Endodermal cell (in vitro differentiated cells): ENCODE results near the gene FNDC3A. TPM values are rescaled to one million over a fixed set of nuclear protein-coding genes. Genes with fewer than 3 reads are reported as not detected.

ENCODE experiments used
- DNase-seq: peaks from one replicate; pipeline ENCODE4 v3.0.0-alpha.2; 2017
- H3K27ac ChIP-seq: 2 replicates; pipeline ENCODE4 v1.5.1; 2013; ENCODE audit warnings: mild to moderate bottlenecking, low read depth, low read length, moderate library complexity
- H3K27me3 ChIP-seq: 2 replicates; pipeline ENCODE4 v1.6.1; 2013; ENCODE audit warnings: mild to moderate bottlenecking, low read length, moderate library complexity; ENCODE audit not compliant: insufficient read depth, control insufficient read depth, poor library complexity, severe bottlenecking
- H3K36me3 ChIP-seq: 2 replicates; pipeline ENCODE4 v1.7.0; 2013; ENCODE audit warnings: mild to moderate bottlenecking, low read length, moderate library complexity; ENCODE audit not compliant: control insufficient read depth, insufficient read depth
- H3K4me1 ChIP-seq: one replicate; pipeline ENCODE4 v1.7.0; 2013; ENCODE audit warnings: low read length; ENCODE audit not compliant: control insufficient read depth, insufficient read depth
- H3K4me3 ChIP-seq: 2 replicates; pipeline ENCODE4 v1.5.1; 2013; ENCODE audit warnings: mild to moderate bottlenecking, low read length, moderate library complexity
- H3K9ac ChIP-seq: 2 replicates; pipeline ENCODE4 v1.6.1; 2013; ENCODE audit warnings: mild to moderate bottlenecking, low read length, moderate library complexity; ENCODE audit not compliant: poor library complexity, severe bottlenecking; ENCODE audit errors: extremely low read depth
- H3K9me3 ChIP-seq: 2 replicates; pipeline ENCODE4 v1.6.1; 2013; ENCODE audit warnings: mild to moderate bottlenecking, low read length, moderate library complexity; ENCODE audit not compliant: control insufficient read depth
- H3K27ac Mint-ChIP-seq: 2 replicates; pipeline ENCODE4 v1.8.0; 2020; ENCODE audit warnings: mixed read lengths
- H3K27me3 Mint-ChIP-seq: 2 replicates; pipeline ENCODE4 v1.8.0; 2021; ENCODE audit warnings: mild to moderate bottlenecking, mixed read lengths; ENCODE audit not compliant: insufficient read depth
- H3K36me3 Mint-ChIP-seq: 2 replicates; pipeline ENCODE4 v1.8.0; 2020; ENCODE audit warnings: low read depth, mixed read lengths
- H3K4me1 Mint-ChIP-seq: 2 replicates; pipeline ENCODE4 v1.8.0; 2020; ENCODE audit warnings: mixed read lengths
- H3K4me3 Mint-ChIP-seq: 2 replicates; pipeline ENCODE4 v1.8.0; 2020; ENCODE audit warnings: mild to moderate bottlenecking, moderate library complexity, mixed read lengths
- H3K9me3 Mint-ChIP-seq: 2 replicates; pipeline ENCODE4 v1.8.0; 2020; ENCODE audit warnings: mild to moderate bottlenecking, mixed read lengths
- CTCF ChIP-seq: fragments of 200-600 bp; sonication (generic); conservative IDR thresholded peaks from 2 replicates; pipeline ENCODE4 v1.5.0; 2021; ENCODE audit warnings: antibody characterized with exemption, mild to moderate bottlenecking
- WGBS, 2 experiments: methylation state at CpG; one replicate each; pipeline versions ENCODE4 v1.1.5 to v1.1.7; 2013; ENCODE audit warnings: missing lambda C conversion rate in 2 of 2, mixed read lengths in 1 of 2; ENCODE audit not compliant: insufficient coverage in 1 of 2, insufficient read length in 1 of 2; 5-methylcytosine and 5-hydroxymethylcytosine counted together
- total RNA-seq, 2 donors: library from RNA; stranded (reverse); fragmentation: NEBNext Ultra II Directional in 1 of 2; extraction: Animal tissue kit (Norgen Biotek cat#: 25700) in 1 of 2; gene quantifications; 2 replicates in 1 of 2; 3 replicates in 1 of 2; pipeline ENCODE4 v1.2.1, GENCODE V29; 2021

Gene FNDC3A
- total RNA-seq, 2 donors from 2014 or later, result 42.2 to 42.8 TPM

- no peaks in the 10 kb centered on the region for H3K27me3 ChIP-seq
- H3K4me1 ChIP-seq, result no peaks in the 10 kb centered on the region
- H3K4me3 Mint-ChIP-seq, result no peak overlapping the region
- WGBS, 2 experiments, result 90 to 93% methylated on average over 1 of the region's 2 CpGs
- no peak for DNase-seq
- H3K27ac Mint-ChIP-seq, result no peak overlapping the region
- H3K36me3 ChIP-seq, result no peaks in the 10 kb centered on the region
- H3K9me3 ChIP-seq, result no peaks in the 10 kb centered on the region
- no peak overlapping the region for H3K9ac ChIP-seq
- H3K9me3 Mint-ChIP-seq, result no peaks in the 10 kb centered on the region
- no peaks in the 10 kb centered on the region for H3K27me3 Mint-ChIP-seq
- H3K36me3 Mint-ChIP-seq, result no peaks in the 10 kb centered on the region
- no peak overlapping the region for H3K4me3 ChIP-seq
- no peak overlapping the region for H3K27ac ChIP-seq
- no peak for TF ChIP-seq CTCF
- peaks cover 32% of the 10 kb centered on the region for H3K4me1 Mint-ChIP-seq
Observed at GRCh38 chr13:48979892-48980291, 4.2 kb downstream of the FNDC3A start.

GRCh38 chr13:48983331-48983730 lies 7.6 kb downstream of the FNDC3A start:
- Histone ChIP-seq H3K4me1 (no peaks in the 10 kb centered on the region), H3K27me3 (no peaks in the 10 kb centered on the region), H3K4me3 (no peak overlapping the region), H3K9me3 (peaks cover 3% of the 10 kb centered on the region), H3K36me3 (no peaks in the 10 kb centered on the region), H3K9ac (no peak overlapping the region), H3K27ac (no peak overlapping the region)
- H3K36me3 Mint-ChIP-seq, result peaks cover 4% of the 10 kb centered on the region
- DNase-seq, result no peak
- peaks cover 25% of the 10 kb centered on the region for H3K4me1 Mint-ChIP-seq
- TF ChIP-seq CTCF, result no peak
- no peaks in the 10 kb centered on the region for H3K27me3 Mint-ChIP-seq
- no peaks in the 10 kb centered on the region for H3K9me3 Mint-ChIP-seq
- H3K27ac Mint-ChIP-seq, result no peak overlapping the region
- no peak overlapping the region for H3K4me3 Mint-ChIP-seq
- WGBS, 2 experiments, result 80 to 95% methylated on average over 1 of the region's 1 CpG

- peaks cover 9% of the 10 kb centered on the region for H3K4me1 Mint-ChIP-seq
- Histone ChIP-seq H3K9me3 (peaks cover 15% of the 10 kb centered on the region), H3K27ac (no peak overlapping the region), H3K27me3 (no peaks in the 10 kb centered on the region), H3K4me3 (no peak overlapping the region), H3K9ac (no peak overlapping the region), H3K4me1 (no peaks in the 10 kb centered on the region), H3K36me3 (no peaks in the 10 kb centered on the region)
- TF ChIP-seq CTCF, result no peak
- no peaks in the 10 kb centered on the region for H3K27me3 Mint-ChIP-seq
- H3K36me3 Mint-ChIP-seq, result peaks cover 19% of the 10 kb centered on the region
- WGBS, 2 experiments, result 96% methylated on average over 2 of the region's 2 CpGs; no CpG with 5 or more reads in 1 of the 2 experiments
- no peak for DNase-seq
- H3K4me3 Mint-ChIP-seq, result no peak overlapping the region
- peaks cover 14% of the 10 kb centered on the region for H3K9me3 Mint-ChIP-seq
- no peak overlapping the region for H3K27ac Mint-ChIP-seq
Observed at GRCh38 chr13:48985756-48986155, 10.0 kb downstream of the FNDC3A start.
